ENCODE measurements around the gene OR52E4. TPM values are rescaled to one million over a fixed set of nuclear protein-coding genes. Genes with fewer than 3 reads are reported as not detected.

The OR52E4 gene
- not detected for total RNA-seq

- DNase-seq (ENCODE audit: low spot score) (no peak), ATAC-seq (no peak)
- intact Hi-C loops (cut with DNase I): no loop called here
Observed at GRCh38 chr11:5880329-5880728, at the start of gene OR52E4. Gene OR52E4, plus strand, starts transcription at chr11:5880629. Its CDS starts 3,664 bp downstream, at chr11:5884293.

- intact Hi-C loops (cut with DNase I): no loop called here
- ATAC-seq (no peak), DNase-seq (ENCODE audit: low spot score) (no peak)
Observed at GRCh38 chr11:5831196-5831829, 49.1 kb upstream of the OR52E4 start.

GRCh38 chr11:5833446-5833845, 47.0 kb upstream of the OR52E4 start:
- DNase-seq (ENCODE audit: low spot score) (no peak), ATAC-seq (no peak)
- intact Hi-C loops (cut with DNase I): no loop called here

GRCh38 chr11:5837695-5838094, 42.7 kb upstream of the OR52E4 start:
- no peak for ATAC-seq

GRCh38 chr11:5841797-5842196, 38.6 kb upstream of the OR52E4 start, which contains the start of gene OR52E6:
Gene OR52E6, minus strand, starts transcription at chr11:5841897. Its CDS starts 0 bp downstream, at chr11:5841897.
- DNase-seq (ENCODE audit: low spot score): no peak
- ATAC-seq: no peak
- intact Hi-C loops (cut with DNase I): no loop called here

More at GRCh38 chr11:5837695-5838094, 42.7 kb upstream of the OR52E4 start:
- intact Hi-C loops (cut with DNase I): no loop called here
- DNase-seq (ENCODE audit: low spot score): no peak

- DNase-seq (ENCODE audit: low spot score): no peak
- intact Hi-C loops (cut with DNase I): no loop called here
- no peak for ATAC-seq
Observed at GRCh38 chr11:5846701-5847100, 33.7 kb upstream of the OR52E4 start.

- intact Hi-C loops (cut with DNase I): no loop called here
- ATAC-seq (no peak), DNase-seq (ENCODE audit: low spot score) (no peak)
Observed at GRCh38 chr11:5847711-5848110, 32.7 kb upstream of the OR52E4 start.

GRCh38 chr11:5851002-5851401, 29.4 kb upstream of the OR52E4 start:
- ATAC-seq: no peak
- intact Hi-C loops (cut with DNase I): no loop called here
- no peak for DNase-seq (ENCODE audit: low spot score)

- intact Hi-C loops (cut with DNase I): no loop called here
- no peak for ATAC-seq
- no peak for DNase-seq (ENCODE audit: low spot score)
Observed at GRCh38 chr11:5857590-5857989, 22.8 kb upstream of the OR52E4 start, which contains the start of gene OR52E8. Gene OR52E8, minus strand, starts transcription at chr11:5857690. Its CDS starts 0 bp downstream, at chr11:5857690.

GRCh38 chr11:5865826-5866225, 14.6 kb upstream of the OR52E4 start:
- DNase-seq (ENCODE audit: low spot score) (no peak), ATAC-seq (no peak)
- intact Hi-C loops (cut with DNase I): no loop called here

- ATAC-seq (no peak), DNase-seq (ENCODE audit: low spot score) (no peak)
- intact Hi-C loops (cut with DNase I): no loop called here
Observed at GRCh38 chr11:5878564-5878963, 1.9 kb upstream of the OR52E4 start.

- no peak for ATAC-seq
- no peak for DNase-seq (ENCODE audit: low spot score)
- intact Hi-C loops (cut with DNase I): no loop called here
Observed at GRCh38 chr11:5881756-5882155, 1.3 kb downstream of the OR52E4 start.

- ATAC-seq: no peak
- no peak for DNase-seq (ENCODE audit: low spot score)
- intact Hi-C loops (cut with DNase I): no loop called here
Observed at GRCh38 chr11:5887172-5887571, 6.7 kb downstream of the OR52E4 start.

GRCh38 chr11:5887661-5888060, 7.2 kb downstream of the OR52E4 start:
- no peak for ATAC-seq
- intact Hi-C loops (cut with DNase I): no loop called here
- no peak for DNase-seq (ENCODE audit: low spot score)

GRCh38 chr11:5891216-5891800, 10.9 kb downstream of the OR52E4 start:
- intact Hi-C loops (cut with DNase I): no loop called here
- ATAC-seq (no peak), DNase-seq (ENCODE audit: low spot score) (no peak)

- DNase-seq (ENCODE audit: low spot score) (no peak), ATAC-seq (no peak)
- intact Hi-C loops (cut with DNase I): no loop called here
Observed at GRCh38 chr11:5892908-5893307, 12.5 kb downstream of the OR52E4 start, which contains the start of gene OR52E5. Gene OR52E5, plus strand, starts transcription at chr11:5893208. Its CDS starts 7,569 bp downstream, at chr11:5900777.

- DNase-seq (ENCODE audit: low spot score) (no peak), ATAC-seq (no peak)
- intact Hi-C loops (cut with DNase I): no loop called here
Observed at GRCh38 chr11:5899534-5899933, 19.1 kb downstream of the OR52E4 start.

- intact Hi-C loops (cut with DNase I): no loop called here
- ATAC-seq: no peak
- no peak for DNase-seq (ENCODE audit: low spot score)
Observed at GRCh38 chr11:5910540-5910939, 30.1 kb downstream of the OR52E4 start.

GRCh38 chr11:5922749-5923426, 42.5 kb downstream of the OR52E4 start:
- DNase-seq (ENCODE audit: low spot score) (no peak), ATAC-seq (no peak)
- intact Hi-C loops (cut with DNase I): no loop called here

GRCh38 chr11:5923427-5923776, 43.0 kb downstream of the OR52E4 start:
- intact Hi-C loops (cut with DNase I): no loop called here
- no peak for DNase-seq (ENCODE audit: low spot score)
- no peak for ATAC-seq
